DMS53 (cell line): ENCODE results near the gene MMD.
"Not testable (repeated sequence)": the region's sequence is repeated elsewhere in the genome, so short reads cannot be mapped to it uniquely, and the experiment has no call there.

ENCODE experiments used
- DNase-seq: peaks from one replicate; lab custom pipeline; 2025; lab: John Stamatoyannopoulos, UW

MMD gene

DNA sequence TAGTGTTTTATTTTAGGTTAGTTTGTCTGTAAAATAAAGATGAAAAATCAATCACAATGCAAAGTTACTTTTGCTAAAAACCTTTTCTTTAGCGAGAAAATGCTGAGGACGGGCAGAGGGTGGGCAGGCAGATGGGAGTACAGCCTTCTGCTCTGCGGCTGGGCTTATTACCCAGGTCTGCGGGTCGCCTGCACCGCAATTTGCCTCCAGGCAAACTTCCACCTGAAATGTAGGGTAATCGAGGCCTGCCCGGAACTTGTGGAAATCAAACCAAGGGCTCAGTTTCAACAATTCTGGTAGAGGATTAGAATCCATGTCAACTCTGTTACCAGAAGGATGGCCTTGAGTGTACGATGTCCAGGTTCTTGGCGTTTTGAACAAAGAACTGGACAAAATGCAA, 22.3 kb upstream of the MMD start:
- DNase-seq = no peak

DNA sequence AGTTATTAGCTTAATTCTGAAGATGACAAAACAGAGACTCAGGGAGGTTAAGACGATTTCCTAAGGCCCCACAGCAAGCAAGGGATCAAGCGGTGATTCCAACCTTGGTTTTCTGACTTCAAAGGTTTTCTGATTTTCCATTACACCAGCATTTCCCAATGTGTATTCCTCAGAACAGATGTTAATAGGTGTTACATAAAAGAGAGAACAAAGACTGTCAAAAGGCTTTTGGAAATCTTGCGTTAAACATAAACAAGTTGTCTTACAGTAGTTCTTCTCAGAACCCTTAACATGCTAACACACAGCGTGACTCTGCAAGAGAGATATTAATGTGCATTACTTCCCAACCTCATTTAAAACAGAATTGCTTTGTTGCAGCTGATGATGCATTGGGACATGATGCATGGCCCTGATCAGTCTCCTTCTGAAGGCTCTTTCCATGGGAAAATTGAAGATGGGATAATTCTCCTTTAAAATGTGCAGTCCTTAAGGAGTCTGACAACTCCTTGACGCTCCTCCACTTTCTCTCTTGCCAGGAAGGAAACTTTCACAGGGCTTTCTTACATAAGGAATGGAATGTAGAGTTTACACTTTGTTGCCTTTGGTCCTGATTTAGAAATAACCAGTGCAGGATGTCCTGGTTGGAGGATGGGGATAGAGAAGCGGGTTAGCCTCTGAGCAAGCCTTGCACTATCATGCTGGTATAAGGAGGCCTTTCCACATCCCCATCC, 21.5 kb upstream of the MMD start:
- no peak for DNase-seq

DNA sequence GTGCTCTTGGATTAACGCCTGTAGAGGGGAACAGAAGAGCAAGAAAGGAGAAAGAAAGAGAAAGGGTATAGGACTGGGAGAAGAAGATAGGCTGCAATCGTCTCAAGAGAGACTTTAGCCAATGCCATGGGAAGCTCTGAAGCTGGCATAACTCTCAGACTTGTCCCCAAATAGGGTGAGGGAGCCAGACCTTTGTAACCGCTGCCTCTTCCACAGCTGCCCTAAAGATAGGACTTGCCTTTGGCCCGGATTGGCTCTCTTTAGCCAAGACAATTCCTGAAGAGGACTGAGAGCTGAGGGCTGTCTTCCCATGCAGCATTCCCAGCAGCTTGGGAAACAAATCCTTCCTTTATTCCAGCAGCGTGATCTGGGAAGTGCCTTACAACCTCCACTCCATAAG, 20.8 kb upstream of the MMD start:
- DNase-seq = no peak

DNA sequence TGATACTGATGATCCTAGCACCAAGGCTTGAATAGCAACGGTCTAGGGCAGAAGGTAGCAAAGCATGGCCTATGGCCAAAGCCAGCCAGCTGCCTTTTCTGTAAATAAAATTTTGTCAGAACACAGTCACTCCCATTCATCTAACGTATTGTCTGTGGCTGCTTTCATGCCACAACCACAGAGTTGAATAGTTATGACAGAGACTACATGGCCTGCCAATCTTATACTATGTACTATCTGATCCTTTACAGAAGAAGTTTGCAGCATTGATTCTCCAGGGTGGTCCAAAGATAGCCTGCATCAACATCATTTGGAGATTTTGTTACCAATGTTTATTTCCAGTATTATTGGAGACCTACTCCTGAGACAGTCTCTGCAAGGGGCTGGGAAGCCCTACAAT, 19.9 kb upstream of the MMD start:
- DNase-seq = no peak

DNA sequence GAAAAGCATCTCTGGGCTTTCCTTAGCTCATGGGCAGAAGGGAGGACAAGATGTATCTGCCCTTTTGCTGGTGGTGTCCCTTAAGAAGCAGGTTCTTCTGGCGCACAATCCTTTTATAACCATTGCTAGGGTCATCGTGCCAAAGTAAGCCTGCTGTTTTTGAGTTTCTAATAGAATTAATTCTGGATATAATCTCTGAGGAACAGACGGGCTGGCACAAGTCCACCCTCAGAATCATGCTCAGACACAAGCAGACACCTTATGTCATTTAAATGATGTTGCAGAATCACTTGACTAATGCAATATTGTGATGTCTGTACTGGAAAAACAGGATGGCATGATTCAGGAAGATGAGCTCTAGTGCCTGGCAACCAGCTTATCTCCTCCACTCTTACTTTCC, 18.8 kb upstream of the MMD start:
- no peak for DNase-seq

DNA sequence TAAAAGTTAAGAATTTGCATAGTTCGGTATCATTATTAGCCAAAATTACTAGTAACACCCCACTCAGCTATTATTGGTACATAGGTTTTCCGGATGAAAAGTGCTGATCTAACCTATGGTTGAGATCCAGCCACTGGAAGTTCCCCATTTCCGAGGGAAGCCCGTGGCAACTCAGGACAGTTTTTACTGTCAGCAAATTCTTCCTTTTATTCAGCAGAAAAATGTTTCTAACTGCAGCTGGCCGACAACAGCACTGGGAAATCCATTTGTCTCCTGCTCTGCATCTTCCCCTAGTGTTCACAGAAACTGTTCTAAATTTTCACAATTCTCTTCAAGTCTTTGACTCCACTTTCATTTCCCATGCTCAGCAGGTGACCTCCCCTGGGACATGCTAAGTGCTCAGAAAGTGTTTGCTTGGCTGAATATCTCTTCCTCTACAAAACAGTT, 15.5 kb upstream of the MMD start:
- DNase-seq = no peak

DNA sequence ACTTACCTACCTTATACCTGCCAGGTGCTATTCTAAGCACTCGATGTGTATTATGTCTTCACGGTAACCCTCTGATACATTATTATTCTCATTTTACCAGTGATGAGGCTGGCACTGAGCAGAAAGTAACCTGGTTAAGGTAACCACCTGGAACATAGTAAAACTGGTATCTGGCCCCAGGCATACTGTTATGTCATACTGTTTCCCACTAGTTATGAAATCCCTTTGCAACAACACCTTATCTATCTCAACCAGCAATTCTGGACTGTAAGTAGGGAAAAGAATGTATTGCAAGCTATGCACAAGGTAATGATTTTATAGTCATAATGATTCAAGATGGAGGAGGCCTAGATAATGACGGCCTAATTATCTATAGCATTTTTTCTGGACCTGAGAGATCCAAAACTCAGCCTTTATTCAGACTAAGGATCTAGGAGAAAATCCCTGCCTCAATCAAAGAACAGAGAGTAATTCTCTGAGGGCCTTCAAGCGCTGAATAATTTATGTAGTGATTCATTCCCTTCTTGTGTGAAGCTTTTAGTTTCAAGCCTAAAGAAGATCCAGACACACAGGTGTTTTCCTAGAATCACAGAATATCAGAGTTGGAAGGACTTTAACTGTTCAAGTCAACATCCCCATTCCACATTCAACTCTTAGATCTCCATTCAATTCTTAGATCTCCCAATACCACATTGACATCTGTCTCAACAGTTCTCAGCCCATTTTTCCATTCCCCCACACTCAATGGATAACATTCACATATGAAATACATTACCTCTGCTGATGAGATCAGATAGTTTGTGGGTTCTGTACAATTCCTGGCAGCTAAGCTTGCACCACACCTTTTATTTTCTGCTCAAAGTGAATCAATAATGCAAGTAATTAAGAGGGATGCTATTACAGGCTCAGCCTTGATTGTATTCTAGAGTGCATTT, 14.9 kb upstream of the MMD start:
- DNase-seq = no peak

DNA sequence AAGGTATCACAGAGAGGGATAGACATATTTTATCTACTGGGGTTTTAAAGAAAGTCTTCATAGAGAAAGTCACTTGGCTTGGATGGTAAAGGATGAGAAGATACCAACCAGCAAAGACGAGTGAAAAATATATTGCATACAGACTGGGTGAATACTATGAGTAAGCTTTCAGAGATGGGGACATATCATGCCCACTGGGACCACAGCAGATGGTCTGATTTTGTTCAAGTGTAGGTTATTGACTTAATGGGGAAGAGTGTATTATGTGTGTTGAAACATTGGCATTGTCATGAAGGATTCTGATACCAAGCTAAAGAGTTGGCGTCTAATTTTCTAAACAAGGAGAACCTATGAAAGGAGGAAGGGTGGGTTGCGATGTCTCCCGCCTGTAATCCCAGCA, 13.8 kb upstream of the MMD start:
- DNase-seq = no peak

DNA sequence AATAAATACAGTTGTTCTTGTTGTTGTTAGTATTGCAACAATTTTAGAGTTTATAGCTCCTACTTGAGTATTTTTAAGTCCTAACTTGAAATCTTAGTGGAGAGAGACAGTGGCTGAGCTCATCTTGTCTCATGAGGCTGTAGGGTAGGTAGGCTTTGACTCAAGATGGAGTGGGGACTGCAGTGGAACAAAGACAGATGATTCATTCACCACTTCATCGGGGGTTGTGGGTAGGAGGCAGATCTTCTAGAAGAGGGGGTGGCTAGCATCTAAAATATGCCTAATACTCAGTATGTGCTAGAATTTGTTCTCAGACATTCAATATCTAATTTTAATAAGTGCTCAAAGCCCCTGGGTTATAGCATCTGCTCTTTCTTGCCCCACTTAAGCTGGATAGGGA, 13.1 kb upstream of the MMD start:
- DNase-seq = no peak

DNA sequence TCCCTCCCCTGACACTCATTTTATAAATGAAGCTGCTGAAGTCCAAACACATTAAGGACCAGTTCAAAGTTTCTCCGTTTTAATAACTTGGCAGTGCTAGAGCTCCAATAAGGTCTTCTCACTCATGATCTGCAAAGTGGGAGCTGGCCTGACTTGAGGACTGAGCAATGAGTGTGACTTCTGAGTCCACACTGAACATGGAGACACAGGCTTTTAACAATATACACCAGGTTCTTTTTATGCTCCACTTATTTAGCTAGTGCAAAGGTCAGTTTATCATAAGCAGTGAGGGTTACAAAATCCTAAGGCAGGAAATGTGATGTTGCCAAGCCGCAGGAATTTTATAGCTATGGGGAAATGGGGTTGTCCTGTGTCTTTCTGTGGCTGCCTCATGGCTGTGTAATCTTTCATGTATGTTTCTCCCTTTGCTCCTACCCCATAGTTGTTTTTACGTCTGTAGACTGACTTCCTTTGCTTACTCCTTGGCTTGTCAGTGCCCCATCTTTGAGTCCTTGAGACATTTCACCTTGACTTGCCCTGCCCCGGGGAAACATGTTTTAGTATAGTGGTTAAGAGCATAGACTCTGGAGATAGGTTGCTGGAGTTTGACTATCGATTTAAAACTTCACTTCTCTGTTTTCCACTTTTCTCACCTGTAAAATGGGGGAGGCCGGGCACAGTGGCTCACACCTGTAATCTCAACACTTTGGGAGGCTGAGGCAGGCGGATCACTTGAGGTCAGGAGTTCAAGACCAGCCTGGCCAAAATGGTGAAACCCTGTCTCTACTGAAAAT, 12.2 kb upstream of the MMD start:
- DNase-seq = peak; percentile 58

DNA sequence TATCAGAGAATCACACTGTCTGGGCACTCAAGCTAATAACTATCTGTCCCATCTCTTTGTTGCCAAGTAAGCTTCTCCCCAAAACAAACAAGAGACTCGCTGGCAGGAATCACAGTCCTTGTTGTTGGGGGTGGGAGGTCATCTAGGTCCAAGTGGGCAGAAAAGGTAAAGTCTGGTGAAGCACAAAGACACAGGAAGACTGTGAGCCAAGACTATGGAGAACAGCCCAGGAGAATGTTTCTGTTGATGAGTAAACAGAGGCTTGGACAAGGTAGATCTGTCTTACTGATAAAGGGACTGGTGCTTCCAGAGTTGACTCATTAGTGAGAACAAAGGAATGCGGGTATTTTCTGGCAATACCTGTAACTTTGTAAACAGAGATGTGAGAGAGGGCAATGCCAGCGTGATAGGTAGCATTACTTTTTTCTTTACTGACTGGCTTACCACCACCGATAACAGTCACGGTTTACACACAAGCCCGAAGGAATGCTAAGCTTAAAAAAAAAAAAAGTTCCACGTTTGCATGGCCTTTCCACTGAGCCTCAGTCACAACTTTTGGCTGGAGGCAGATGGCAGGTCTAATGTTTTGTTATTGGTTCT, 11.5 kb upstream of the MMD start:
- peak; percentile 62 for DNase-seq

DNA sequence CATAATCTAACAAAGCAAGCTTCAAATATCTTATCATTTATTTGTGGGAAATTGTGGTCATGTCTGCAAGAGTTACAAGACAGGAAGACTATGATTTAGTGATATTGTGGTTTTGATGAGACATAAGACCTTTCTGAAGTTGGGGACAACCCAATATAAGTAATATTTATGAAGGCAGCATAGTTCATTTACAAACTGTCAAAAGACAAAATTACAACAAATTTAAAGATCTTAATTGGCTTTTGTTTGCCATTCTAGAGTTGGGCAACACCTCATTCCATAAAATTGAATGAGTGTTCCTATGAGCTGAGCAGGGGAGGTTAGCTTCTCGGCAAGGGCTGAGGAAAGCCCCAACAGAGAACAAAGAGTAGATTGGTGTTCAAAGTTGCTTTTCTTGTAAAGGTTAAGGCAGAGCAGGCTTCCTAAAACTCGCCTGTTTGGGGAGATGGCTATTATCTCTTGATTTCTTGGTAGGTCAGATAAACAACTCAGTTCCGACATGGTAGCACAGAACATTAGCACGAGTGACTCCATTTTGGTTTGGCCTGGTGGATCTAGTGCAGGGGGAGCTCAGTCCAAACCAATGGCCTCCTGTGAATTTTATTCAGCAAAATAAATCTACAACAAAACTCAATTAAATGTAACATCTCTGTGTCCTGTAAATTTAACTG, 10.9 kb upstream of the MMD start:
- DNase-seq = no peak

DNA sequence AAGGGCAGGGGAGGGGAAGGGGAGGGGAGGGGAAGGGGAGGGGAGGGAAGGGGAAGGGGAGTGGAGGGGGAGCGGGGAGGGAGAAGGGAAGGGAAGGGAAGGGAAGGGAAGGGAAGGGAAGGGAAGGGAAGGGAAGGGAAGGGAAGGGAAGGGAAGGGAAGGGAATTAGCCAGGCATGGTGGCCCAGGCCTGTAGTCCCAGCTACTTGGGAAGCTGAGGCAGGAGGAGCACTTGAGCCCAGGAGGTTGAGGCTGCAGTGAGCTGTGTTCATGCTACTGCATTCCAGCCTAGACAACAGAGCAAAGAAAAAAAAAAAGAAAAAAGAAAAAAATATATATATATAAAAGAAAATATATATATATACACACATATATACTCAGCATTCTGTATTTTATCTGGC, 10.3 kb upstream of the MMD start:
- DNase-seq = not testable (repeated sequence)

DNA sequence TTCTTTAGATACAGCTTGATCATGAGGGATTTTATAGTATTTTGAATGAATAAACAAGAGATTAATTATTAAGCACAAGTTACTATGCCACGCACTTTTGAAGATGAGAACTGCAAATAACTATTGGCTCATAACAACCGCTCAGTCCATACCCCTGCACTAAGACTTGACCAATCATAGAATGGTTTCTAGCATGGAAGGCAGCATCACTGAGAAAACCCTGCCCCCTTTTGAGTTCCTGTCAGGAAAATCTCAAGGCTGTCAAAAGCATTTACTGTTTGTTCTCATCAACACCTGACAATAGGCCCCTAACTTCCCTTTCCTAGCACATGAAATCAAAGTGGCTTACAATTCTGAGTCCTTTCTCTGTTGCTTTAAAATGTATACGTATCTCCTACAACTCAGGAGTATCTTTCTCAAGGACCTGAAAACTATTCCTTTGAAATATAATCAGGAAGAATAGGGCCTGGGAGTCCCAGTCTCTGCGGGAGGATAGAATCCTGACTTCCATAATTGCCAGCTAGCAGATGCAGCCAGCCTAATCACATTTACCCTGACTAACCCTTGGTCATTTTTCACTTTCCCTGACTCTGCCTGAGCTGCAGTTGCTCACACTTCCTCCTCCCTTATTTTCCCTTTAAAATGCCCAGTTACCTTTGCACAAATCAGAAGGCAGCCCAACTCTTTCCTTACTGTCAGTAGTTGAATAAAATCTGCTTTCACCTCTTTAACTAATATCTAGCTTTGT, 9.1 kb upstream of the MMD start:
- DNase-seq = peak; percentile 4

DNA sequence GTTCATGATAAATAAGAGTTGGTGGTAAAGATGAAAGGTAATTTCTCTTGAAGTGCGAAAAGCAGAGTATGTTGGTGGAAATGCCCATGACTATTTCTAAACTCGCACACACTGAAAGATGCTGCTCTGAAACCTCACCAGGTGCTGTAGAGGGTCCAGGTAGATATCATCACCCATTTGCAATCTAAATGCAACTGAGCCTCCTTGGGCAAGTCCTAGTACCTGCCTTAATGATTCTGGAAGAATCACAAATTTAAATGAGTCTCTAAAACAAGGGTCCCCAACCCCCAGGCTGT, 5.9 kb upstream of the MMD start:
- no peak for DNase-seq

DNA sequence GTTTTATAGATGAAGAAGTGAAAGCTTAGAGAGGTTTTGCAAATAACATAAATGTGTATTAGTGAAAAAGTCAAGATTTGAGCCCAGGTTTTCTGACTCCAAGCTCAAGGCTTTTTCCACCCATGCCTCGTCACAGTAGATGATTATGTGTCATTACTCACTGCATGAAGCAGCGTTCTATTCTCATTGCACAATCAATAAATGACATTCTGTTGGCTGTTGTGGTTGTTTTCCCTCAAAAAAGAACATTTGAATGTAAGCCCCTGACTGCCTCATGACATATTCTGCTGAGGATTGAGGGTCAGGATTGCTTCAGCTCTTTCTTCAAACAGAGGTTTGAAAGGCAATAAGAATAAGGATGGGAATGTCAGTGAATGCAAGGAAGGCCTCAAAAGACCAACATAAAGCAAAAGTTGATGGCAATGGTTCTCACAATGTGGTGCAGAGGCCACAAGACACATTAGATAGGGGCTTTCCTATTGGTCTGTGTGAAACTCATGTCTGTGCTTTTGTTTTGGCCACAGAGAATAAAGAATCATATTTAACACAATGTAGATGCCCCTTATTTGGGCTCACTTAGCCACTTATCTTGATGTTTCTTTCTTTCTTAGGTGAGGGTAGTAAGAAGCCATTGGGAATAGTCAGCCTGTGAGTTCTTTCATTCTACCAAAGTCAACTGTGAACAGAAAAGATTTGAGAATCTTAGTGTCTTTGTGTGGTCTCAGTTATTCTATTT, 5.4 kb upstream of the MMD start:
- DNase-seq = no peak

DNA sequence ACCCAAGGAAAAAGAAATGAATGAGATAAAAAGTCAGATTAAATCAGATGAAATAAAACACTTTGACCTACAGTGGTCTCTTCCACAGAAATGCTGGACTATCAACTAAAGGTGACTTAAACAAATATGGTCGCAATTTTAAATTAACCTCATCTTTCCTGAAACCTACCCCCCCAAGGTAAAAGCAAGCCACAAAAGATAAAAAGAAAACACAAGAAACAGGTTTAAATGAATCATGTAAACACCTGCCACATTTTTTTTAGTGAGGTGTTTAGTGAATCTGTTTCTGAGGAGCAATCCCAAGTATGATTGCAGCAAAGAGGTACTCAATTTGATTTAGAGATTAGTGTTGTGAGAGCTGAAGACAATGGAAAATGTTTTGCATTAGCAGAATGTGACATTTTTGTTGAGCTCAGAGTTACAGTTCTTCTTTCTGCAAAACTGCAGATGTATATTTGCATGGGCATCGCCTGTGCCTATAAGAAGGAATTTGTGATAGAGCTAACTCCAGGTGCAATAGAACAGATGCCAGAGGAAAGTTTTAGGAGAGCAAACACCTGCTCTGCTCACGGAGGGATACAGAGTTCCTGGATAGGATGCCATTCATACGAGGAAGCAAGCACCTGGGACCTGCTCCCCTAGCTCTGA, 3.4 kb upstream of the MMD start:
- DNase-seq = no peak

DNA sequence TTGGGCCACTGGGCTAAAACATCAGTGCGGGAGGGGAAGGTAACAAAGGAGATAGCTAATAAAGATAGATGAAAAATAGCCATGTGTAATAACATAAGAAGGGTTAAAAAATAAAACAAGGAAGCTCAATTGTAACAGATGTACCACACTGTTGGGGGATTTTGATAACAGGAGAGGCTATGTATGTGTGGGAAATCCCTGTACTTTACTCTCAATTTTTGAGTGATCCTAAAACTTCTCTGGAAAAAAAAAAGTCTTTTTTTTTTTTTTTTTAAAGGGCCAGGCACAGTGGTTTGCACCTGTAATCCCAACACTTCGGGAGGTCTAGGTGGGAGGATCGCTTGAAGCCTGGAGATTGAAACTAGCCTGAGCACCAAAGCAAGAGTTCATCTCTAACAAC, 1.9 kb upstream of the MMD start:
- DNase-seq = no peak

DNA sequence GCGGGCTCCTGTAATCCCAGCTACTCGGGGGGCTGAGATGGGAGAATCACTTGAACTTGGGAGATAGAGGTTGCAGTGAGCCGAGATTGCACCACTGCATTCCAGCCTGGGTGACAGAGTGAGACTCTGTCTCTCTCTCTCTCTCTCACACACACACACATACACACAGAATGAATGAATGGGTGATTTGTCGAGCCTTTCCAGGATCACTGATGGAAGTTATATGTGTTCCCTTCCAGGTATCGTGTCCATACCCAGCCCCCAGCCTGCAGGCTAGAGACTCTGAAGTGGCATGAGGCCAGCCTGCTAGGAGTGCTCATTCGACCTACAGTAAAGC, 1.2 kb upstream of the MMD start:
- not testable (repeated sequence) for DNase-seq

DNA sequence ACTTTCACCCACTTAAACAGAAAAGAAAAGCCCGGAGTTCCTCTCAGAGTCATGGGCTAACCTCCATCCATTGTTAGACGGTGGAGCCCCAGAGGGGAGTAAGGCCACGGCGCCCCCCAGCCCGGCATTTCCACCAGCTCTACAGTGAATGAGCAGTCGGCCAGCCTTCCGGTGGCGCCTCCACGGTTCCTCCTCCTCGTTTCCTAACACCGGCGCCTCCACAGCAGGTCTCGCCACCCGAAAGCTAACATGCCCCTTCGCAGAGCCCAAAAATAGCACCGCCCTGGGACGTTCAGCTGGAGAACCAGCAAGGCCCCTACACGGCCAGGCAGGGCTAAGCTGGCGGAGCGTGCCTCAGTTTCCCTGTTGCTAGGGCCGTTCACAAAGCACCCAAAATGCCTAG, 858 bp downstream of the MMD start:
- peak; percentile 47 for DNase-seq
